Activated T-helper 9 cell treated with anti-CD3 and anti-CD28 coated beads, Interleukin-2, amount 50 U/mL, for 16 hours (primary cell): ENCODE results near the gene DUS3L.
A peak's percentile ranks its signal among the peaks of the same experiment; 100 is the strongest.

Experiments
- DNase-seq: peaks from one replicate; pipeline ENCODE4 v3.0.0-alpha.2; 2020; ENCODE audit warnings: low read depth

DUS3L gene, protein sequence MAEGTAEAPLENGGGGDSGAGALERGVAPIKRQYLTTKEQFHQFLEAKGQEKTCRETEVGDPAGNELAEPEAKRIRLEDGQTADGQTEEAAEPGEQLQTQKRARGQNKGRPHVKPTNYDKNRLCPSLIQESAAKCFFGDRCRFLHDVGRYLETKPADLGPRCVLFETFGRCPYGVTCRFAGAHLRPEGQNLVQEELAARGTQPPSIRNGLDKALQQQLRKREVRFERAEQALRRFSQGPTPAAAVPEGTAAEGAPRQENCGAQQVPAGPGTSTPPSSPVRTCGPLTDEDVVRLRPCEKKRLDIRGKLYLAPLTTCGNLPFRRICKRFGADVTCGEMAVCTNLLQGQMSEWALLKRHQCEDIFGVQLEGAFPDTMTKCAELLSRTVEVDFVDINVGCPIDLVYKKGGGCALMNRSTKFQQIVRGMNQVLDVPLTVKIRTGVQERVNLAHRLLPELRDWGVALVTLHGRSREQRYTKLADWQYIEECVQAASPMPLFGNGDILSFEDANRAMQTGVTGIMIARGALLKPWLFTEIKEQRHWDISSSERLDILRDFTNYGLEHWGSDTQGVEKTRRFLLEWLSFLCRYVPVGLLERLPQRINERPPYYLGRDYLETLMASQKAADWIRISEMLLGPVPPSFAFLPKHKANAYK

DNA sequence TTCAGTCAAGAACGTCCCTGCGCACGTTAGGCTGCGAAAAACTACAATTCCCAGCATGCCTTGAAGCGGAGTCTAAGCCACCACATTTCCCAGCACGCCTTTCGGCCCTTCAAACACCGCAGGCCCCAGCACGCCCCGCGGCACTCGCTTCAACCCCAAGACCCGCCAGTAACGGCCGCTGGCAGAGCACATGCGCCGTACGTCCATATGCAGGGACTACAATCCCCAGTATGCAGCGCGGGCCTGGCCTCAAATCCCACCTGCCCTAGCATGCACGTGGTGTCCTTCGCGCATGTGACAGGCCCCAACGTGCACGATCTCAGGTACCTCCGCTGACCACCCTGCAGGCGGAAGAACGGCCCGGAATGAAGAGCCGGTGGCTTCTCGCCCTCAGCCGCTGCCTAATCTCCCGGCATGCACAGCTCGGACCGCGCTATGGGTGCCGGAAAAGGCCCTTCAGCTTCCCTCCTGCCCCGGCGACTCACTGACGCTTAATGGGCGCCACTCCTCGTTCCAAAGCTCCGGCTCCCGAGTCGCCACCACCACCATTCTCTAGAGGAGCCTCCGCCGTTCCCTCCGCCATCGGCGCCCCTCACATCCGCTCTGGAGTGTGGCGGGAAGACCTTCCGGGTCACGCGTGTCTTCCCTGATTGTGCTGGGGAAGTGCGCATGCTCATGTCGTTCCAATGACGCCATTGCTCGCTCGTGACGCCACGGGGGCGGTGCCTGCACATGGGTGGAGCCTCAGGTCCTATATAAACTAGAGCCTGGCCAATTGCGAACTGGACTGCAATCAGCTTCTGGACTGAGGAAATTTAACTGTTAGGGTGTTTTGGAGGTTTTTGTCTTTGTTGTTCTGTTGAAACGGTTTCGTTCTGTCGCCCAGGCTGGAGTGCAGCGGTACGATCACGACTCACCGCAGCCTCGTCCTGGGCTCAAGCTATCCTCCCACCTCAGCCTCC lies at the start of gene DUS3L:
DUS3L (minus strand) TSS at position 605 of the 962 bp plus-strand sequence; CDS start at position 583, 22 bp downstream.
- peak; percentile 91 for DNase-seq

GRCh38 chr19:5839065-5840017 lies 48.4 kb upstream of the DUS3L start, which contains the start of gene FUT6:
FUT6 (minus strand) TSS chr19:5839702; CDS start chr19:5832567, 7,135 bp downstream.
- DNase-seq, result no peak

DNA sequence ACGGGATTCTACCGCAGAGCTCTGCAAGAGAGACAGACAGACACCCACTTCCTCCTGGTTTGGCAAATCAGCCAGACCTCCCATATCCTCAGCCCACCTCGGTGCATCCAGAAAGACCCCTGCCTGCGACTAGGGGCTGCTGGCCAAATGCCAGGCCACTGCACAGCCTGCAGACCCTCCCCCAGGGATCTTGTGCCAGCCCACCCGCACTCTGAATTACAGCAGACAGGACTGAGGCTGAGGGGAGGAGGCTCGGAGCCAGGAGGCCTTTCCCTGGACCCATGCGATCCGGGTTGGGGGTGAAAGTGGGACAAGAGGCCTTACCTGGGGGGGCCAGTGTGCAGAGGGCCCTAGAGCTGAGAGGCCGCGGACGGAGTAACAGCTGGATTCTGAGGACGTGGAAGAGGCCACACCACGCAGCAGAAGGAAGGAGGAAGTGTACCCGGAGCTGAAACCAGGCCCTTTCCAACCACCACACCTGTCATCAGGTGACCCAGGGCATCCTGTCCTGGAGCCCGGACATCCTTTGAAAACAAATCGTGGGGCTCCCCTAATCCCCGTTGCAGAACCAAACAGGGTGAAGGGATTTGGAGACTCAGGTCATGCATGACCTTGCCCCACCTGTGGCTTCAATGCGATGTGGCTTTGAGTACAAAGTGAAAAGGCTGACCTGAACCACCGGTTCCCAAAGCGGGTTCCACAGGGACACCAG lies 47.5 kb upstream of the DUS3L start:
- DNase-seq, result no peak

DNA sequence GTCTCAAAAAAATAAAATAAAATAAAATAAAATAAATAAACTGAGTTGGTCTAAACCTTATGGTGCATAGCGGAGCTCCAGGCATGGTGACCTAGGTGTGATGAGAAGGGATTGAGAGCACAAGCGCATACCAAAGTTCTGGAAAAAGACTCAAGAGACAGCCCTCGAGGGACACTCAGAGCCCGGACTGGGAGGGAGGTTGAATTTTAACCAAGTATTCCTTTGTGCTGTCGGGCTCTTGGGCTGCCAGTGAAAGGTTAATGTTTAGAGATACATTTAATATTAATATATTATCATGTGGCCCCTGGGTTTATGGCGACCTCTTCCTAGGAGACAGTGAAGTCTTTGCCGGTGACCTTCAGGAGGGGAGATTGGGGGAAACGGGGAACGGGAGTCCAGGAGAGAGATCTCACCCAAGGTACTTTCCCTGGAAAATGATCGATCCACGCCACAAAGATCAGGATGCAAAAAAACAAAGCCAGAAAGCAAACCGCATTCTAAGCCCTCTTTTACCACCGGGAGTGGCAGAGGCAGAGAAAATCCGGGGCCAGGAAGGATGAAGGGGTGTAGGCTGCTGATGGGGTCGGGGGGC lies 46.9 kb upstream of the DUS3L start:
- no peak for DNase-seq

DNA sequence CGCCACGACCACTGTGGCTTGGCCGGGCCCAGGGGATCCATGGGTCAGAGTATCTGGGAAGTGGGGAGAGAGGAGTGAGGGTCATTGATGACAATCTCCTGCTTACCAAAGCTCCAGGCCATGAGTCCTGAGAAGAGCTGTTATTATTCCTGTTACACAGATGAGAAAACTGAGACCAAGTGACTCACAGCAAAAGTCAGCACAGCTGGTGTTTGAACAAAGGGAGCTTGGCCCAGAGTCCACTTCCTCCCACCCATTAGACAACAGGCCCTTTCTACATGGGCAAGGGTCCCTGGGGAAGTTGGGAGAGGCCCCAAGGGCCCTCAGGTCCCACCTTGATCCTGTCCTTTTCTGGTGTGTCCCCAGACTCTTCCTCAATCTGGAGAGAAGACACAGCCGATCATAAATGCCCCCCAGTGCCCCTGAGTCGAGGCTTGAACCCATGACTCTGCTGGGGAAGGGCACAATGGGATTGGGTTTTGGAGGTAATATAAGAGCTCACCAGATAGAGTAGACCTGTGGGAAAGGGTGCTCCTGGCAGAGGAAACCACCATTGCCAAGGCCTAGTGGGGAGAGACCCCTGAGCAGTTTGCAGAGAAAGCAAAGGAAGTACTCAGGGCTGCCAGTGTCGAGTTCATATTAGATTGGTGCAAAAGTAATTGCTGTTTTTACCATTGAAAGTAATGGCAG lies 41.7 kb upstream of the DUS3L start:
- DNase-seq, result no peak

- DNase-seq, result no peak
Observed at GRCh38 chr19:5832061-5832460, 41.1 kb upstream of the DUS3L start.

DNA sequence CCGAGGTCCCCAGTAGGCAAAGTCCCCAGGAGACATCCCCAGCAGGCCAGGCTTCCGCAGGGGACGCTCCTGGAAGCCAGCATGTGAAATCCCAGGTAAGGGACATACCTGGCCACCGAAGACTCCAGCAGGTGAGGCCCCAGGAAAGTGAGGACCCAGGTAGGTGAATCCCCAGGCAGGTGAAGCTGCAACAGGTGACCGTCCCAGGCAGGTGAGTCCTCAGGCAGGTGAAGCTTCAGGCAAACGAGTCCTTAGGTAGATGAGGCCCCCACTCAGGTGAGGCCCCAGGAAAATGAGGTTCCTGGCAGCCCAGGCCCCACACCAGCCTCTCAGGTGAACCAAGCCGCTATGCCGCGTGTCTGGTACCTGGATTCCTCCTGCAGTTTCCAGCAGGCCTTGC lies 40.2 kb upstream of the DUS3L start:
- DNase-seq, result no peak

- DNase-seq, result no peak
Observed at GRCh38 chr19:5829567-5830310, 38.8 kb upstream of the DUS3L start.

DNA sequence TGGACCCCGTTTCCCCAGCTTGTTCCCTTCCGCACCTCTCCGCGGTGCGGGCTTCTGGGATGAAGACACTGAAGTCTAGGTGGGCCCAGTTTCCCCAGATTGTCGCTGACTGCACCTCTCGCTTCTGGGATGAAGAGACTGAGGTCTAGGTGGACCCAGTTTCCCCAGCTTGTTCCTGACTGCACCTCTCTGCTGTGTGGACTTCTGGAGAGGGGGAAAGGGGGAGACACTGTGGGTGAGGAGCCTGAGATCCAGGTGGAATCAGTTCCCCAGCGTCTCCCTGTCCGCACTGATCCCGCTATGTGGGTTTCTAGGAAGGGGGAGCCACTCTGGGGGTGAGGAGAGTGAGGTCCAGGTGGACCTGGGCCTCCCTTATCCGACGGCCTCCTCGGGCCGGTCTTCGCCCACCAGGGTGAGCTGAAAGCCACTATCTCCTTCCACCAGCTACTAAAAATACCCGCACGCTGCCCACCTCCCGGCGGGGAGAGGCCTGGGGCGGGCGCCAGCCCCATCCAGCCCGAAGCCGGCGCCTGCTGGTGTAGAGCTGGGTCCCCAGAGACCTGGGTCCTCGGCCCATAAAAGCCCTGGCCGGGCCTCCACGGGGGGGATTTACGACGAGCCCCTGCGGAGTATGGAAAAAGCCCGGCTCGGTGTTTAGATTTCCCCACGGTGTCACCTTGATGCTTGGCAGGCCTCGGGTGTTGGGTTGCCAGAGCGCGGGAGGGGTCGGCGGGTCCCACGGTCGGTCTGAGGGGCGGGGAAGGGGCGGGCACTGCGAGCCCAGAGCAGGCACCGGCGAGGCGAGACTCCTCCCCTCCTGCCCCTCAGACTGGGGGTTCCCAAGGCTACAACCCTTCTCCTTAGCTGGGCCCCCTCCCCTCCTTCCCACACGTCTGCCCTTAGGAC lies 38.0 kb upstream of the DUS3L start:
- DNase-seq, result peak; percentile 12

DNA sequence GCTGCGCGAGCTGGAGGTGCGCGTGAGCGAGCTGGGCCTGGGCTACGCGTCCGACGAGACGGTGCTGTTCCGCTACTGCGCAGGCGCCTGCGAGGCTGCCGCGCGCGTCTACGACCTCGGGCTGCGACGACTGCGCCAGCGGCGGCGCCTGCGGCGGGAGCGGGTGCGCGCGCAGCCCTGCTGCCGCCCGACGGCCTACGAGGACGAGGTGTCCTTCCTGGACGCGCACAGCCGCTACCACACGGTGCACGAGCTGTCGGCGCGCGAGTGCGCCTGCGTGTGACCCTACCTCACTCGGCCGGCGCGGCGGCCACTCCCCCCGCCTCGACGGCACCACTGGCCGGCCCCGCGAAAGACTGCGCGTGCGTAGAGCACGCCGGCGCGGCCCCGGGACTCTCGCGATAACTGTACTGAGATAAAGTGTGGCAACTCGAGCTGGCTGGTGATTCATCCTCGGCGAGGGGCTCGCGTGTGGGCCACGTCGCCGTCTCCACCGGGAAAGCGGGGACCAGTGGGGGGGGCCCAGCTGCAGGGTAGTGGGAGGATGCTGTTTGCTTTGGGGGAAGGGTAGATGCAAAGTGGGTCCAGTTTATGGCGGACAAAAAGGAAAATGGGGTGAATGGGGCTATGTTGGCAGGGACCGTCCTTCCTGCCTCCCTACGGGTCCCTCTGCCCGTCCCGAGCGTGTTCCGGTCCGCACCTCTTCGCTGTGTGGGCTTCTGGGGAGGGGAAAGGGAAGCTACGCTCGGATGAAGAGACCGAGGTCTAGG lies 37.1 kb upstream of the DUS3L start:
- peak; percentile 97 for DNase-seq

DNA sequence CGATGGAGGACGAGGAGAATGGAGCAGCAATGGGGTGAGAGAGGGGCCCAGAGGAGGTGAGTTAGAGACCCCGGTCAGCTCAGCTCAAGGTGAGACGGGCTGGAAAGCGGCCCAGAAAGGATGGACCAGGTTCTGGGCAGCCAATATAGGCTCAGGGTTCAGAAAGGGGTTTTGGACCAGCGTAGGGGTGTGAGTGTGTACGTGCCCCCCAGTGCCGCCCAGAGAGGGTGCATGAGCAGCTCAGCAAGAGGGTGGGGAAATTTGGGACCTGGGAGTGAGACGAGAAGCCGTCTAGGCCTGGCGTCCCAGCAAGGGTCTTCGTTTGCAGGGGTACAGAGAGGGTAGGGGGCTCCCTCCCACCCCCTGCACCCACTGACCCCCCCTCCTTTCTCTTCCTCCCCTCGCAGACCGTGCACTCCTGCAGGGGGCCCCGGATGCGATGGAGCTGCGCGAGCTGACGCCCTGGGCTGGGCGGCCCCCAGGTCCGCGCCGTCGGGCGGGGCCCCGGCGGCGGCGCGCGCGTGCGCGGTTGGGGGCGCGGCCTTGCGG lies 36.5 kb upstream of the DUS3L start:
- DNase-seq, result no peak

- DNase-seq, result no peak
Observed at GRCh38 chr19:5826531-5827341, 35.8 kb upstream of the DUS3L start.

DNA sequence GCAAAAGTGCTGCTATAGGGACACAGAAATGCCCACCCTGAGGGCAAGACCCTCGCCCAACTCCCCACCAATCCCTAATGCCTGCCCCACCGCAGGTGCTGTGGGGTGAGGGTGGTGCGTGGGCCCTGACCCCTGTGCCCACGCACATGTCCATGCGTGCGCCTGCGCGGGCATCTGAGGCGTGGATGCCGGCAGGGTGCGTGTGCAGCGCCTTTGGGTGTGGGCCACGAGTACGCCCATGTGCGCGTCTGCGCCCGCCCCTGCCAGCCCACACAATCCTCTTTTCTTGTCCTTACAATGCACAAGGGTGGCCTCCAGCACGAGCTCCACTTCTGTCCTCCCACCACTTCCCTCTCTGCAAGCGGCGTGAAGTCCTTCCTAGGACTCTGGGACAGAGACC lies 34.2 kb upstream of the DUS3L start:
- no peak for DNase-seq

DNA sequence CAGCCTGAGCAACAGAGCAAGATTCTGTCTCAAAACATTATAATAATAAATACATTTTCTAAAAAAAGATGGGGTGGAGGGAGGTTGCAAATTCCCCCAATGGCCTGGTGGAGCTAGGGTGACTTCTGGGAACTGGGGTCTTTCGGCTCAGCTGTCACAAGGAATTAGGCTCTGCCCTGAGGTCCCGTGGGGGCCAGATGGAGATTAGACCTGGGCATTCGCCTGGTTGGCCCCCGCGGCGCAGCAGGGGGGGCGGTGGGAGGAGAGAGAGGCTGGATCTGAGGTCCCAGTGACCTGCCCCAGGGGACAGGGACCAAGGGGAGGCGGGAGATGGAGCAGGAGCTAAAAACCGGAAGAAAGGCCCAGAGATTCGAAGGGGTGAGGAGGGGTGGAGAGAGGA lies 33.8 kb upstream of the DUS3L start:
- DNase-seq, result no peak

DNA sequence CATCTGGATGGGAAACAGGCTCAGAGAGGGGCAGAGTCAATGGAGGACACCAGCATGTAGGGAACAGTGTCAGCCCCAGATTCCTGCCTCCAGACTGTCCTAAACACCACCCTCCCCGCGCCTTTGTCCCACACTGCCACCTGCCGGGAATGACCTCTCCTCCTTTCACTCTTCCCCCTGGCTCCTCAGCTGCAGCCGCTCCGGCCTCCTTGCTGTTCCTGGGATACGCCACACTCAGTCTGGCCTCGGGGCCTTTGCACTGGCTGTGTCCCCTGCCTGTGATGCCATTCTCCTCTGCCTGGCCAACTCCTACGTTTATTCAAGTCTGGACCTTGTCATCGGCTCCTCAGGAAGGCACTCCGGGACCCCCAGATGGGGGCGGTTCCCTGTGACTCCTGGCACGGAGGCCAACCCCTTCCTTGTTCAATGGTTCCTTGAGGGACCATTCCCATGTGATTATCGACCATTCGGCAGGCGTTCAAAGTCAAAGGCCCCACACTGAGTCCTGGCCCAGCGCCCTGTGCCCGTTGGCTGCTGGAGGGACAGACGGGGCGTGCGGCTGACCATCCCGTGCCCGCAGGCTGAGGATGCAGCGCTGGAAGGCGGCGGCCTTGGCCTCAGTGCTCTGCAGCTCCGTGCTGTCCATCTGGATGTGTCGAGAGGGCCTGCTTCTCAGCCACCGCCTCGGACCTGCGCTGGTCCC lies 32.8 kb upstream of the DUS3L start:
- no peak for DNase-seq
